ENCODE results near the gene ENO1.
A peak's percentile ranks its signal among the peaks of the same experiment; 100 is the strongest.
"Not testable (repeated sequence)": the region's sequence is repeated elsewhere in the genome, so short reads cannot be mapped to it uniquely, and the experiment has no call there.

ENO1 gene

DNA sequence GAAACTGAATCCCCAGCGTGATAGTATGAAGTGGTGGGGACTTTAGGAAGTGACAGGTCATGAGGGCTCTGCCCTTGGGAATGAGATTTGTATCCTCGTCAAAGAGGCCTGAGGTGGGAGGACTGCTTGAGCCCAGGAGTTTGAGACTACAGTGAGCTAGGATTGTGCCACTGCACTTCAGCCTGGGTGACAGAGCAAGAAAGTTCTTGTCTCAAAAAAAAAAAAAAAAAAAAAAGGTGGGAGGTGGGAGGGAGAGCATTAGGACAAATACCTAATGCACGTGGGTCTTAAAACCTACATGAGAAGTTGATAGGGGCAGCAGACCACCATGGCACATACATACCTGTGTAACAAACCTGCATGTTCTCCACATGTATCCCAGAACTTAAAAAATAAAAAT lies 37.1 kb downstream of the ENO1 start:
- DNase-seq = no peak

DNA sequence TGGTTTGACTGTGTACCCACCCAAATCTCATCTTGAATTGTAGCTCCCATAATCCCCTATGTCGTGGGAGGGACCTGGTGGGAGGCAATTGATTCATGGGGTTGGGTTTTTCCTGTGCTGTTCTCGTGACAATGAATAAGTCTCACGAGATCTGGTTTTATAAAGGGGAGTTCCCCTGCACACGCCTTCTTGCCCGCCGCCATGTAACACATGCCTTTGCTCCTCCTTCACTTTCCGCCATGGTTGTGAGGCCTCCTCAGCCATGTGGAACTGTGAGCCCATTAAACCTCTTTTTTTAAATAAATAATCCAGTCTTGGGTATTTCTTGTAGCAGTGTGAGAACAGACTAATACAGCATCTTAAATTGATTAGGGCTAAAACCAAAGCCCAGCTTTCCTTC lies 38.5 kb downstream of the ENO1 start:
- DNase-seq = no peak

DNA sequence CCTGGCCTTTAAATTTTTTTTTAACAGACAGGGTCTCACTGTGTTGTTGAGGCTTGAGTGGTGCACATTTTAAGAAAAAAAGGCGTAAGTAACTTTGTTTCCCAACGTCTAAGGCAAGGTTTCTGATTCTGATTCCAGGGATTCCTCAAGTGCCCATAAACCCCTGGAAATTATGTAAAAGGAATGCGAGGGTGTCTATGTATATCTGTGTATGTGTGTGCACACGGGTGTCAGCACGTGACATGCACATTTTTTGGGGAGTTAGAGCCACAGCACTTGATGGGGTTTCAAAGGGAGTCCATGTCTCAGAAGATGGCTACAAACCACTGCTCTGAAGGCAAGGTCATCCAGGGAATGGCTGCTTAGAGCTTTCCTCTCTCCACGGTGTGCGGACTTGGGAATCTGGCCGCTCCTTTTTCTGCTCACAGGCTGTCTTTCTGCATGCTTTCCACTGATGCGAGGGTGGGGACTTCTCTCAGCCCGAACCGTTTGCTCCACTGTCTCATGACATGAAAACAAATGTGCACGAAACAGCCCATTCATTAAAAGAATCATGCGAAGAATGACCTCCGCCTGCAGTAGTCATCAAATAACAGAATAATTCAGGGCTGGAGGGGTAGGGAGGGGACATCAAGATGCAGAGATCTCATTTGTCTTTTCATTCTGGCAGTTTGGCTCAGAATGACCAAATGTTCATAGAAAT lies 42.4 kb downstream of the ENO1 start:
- no peak for DNase-seq

- no peak for DNase-seq
Observed at GRCh38 chr1:8831340-8831739, 47.1 kb downstream of the ENO1 start.

- not testable (repeated sequence) for DNase-seq
Observed at GRCh38 chr1:8830732-8831131, 47.8 kb downstream of the ENO1 start.

DNA sequence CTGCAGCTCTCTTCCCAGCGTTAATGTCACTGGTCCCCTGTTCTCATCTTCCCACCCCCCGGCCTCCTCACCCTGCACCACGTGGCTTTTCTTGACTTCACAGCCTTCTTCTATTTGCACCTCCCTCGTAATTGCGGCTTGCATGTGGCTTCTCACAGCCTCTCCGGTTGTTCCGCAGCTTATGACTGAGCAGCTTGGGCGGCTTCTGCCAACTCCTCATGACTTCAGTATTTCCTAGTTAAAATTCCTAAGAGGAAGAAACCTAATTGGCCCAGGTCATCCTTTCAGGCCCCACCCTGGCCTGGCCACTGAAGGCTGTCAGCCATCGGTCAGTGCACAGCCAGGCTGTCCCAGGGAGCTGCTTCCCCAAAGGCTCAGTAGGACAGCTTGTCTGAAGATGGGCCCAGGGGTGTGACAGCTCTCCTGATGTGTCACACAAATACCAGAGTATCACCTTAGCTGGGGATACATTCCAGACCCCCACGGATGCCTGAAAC lies 52.5 kb downstream of the ENO1 start:
- no peak for DNase-seq

GRCh38 chr1:8823295-8823664 lies 55.2 kb downstream of the ENO1 start:
- no peak for DNase-seq

DNA sequence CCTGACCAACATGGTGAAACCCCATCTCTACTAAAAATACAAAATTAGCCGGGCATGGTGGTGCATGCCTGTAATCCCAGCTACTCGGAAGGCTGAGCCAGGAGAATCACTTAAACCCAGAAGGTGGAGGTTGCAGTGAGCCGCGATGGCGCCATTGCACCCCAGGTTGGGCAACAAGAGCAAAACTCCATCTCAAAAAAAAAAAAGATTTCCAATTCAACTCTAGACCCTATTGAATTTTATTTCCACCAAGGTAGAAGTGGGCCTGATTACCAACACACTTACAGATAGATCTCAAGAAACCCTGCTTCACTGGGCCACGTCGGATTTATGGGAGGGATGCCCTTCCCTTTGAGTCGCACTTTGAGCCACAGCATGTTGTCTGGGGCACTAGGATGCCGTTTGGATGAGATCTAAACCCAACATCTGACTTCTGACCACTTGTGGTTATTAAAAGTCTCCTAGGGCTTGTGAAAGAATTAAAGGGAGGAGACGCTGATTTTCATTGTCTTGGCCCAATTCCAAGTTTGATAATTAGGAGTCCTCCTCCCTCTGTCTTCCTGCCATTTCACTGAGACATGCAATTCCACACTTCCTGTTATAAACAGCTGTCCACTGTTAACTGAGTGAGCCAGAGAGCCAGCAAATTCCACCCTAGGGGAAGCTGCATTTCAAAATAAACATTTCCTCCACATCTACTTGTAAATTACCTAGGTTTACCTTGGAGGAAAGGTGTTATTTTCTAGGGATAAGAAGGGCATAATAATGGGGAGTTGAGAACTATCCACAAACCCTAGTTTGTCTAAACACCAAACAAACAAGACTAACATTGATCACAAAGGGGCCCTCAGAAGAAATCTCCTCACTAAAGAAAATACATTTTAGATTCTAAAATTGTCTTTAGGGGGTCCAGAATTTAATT lies 55.9 kb downstream of the ENO1 start:
- DNase-seq = peak; percentile 77

DNA sequence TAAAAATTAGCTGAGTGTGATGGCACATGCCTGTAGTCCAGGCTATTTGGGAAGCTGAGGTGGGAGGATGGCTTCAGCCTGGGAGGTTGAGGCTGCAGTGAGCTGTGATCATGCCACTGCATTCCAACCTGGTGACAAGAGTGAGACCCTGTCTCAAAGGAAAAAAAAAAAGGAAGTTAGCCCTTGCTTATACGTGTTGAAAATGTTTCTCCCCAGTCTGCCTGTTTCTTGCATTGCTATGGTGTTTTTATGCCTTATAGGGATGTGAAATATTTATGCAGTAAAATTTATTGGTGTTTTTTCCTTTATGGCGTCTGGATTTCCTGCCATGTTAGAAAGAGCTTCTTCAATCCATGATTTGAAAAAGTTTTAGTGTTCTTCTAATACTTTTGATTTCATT lies 57.4 kb downstream of the ENO1 start:
- DNase-seq = no peak

DNA sequence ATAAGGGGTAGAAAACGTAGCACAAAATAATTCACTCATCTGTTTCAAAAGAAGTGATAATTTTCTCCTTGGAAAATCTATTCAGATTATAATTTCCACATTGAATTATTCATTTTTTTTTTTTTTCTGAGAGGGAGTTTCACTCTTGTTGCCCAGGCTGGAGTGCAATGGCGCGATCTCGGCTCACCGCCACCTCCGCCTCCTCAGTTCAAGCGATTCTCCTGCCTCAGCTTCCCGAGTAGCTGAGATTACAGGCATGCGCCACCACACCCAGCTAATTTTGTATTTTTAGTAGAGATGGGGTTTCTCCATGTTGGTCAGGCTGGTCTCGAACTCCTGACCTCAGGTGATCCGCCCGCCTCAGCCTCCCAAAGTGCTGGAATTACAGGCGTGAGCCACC lies 59.7 kb downstream of the ENO1 start:
- not testable (repeated sequence) for DNase-seq

DNA sequence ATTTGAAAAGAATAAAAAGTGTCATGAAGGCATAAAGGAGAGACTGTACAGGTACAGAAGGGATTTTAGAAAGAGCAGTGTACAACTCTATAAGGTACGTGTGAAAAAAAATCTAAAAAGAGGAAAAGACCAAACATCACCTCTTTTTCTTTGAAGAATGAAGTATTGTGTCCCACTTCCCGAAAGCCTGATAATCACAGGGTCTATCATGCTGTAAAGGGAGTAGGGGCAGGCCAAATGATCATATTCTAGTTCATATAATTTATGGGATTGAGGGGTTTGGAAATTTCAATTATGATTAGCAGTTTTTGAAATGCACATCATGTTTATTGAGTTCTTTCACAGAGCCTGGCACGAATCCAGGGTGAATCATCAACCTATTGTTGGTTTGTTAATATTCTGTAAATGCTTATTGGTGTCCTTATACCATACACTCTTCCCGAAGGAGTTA lies 60.1 kb downstream of the ENO1 start:
- no peak for DNase-seq

DNA sequence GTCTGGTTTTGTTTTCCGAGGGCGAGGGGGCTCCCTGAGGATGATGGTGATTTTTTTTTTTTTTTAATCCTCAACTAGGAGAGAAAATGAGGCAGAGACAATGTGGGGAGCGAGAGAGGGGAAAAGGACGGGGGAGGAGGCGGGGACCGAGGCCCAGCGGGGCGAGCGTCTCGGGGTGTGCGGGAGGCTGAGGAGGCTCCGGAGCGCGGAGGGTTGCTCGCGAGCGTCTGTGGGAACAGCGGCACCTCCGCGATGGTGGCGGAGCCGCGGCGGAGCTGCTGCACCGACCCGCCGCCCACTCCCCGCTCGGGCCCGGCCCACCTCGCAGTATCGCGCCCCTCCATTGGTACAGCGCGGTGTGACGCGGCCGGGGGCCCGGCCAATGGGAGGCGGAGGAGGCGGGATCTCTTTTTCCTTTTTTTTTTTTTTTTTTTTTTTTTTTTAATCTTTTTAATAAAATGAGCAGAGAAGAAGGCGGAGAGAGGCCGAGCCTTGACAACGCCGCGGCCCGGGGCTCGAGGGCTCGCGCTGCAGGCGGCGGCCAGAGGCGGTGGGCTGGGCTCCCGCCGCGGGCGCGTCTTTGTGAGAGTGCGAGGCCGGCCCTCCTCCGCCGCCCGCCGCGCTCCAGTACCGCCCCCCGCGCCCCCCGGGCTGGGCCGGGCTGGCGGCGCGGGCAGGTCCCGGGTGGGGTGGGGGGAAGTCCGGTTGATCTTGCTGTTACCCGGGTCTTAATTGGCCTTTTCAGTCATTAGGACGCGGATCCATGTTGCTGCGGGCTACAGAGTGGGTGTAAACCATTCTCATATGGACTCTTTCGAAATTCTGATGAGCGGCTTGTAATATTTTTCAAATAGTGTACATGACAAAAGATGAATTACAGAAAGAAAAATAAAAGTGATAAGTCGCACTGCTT lies 60.8 kb downstream of the ENO1 start, which contains the start of gene RERE:
Gene RERE, minus strand, starts transcription at position 229 of the 913 bp plus-strand sequence.
- peak; percentile 75 for DNase-seq

- no peak for DNase-seq
Observed at GRCh38 chr1:8816831-8817411, 61.6 kb downstream of the ENO1 start.

DNA sequence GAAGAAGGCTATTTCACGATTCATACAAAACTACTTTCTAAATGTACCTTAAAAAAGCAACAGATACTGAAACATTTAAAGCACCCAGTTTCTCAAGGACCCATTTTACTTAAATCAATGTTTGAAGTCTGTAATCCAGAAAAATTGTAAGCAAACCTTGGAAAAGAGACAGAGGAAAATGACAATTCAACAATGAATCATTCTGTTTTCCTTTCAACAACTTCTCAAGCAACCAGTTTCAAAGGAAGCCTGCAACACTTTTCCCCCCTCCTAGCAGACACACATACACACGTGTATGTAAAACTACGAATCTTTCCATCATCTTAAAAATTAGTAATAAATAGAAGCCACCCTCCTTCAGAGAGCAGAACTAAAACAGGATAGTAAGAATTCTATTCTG lies 62.2 kb downstream of the ENO1 start:
- DNase-seq = no peak

DNA sequence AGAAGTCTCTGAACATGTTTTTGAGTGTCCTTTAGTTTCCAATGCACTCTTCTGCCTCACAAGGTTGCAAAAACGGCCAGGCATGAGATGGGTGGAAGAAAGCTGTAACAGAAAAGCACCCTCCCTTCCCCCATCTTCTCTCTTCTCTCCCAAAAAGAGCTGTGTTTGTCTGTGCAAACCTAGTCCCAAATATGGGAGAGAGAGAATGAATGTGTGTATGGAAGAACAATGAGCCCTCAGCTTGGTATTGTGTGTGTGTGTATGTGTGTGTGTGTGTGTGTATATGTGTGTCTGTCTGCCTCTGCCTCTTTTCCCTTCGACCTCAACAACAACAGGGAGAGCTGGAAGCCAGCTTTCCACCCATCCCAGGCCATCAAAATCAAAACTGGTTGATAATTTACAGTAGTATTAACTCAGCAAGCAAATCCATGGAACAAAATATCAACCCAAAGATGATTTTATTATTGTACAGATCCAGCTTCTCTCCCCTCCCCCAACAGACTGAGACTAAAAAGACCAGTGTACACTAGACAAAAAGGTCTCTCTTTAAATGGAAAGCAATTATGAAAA lies 62.8 kb downstream of the ENO1 start:
- DNase-seq = no peak

DNA sequence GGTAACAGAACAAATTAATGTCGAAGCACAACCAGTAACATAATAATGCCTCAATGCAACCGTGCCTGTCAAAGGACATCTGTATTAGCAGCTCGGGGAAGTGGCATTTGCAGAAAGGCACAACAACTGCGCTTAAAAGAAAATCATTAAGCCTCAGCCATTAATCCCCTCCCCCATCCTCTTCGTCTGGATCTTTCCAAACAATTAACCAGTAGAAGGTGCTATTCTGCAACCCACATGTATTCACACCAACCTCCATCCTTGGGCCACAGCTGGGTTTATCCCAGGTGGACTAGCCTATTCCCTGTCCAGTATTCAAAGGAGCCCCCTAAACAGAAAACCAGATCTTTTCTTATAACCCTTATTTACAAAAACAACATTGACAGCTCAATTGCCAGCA lies 63.6 kb downstream of the ENO1 start:
- no peak for DNase-seq

- no peak for DNase-seq
Observed at GRCh38 chr1:8813991-8814390, 64.5 kb downstream of the ENO1 start.

- no peak for DNase-seq
Observed at GRCh38 chr1:8813016-8813763, 65.3 kb downstream of the ENO1 start.

GRCh38 chr1:8812081-8812480 lies 66.4 kb downstream of the ENO1 start:
- DNase-seq = no peak
